Stimulated activated CD4-positive, alpha-beta T cell treated with anti-CD3 and anti-CD28 coated beads, Interleukin-1b, Interleukin-23, amount 100 ng/mL, for 24 hours (primary cell): ENCODE results near the gene SMC1B.
"Not testable (repeated sequence)": the region's sequence is repeated elsewhere in the genome, so short reads cannot be mapped to it uniquely, and the experiment has no call there.

ENCODE experiments used
- DNase-seq, 4 experiments: peaks; one replicate each; pipeline ENCODE4 v3.0.0-alpha.2; 2020; ENCODE audit warnings: low read depth in 4 of 4, low spot score in 1 of 4

SMC1B gene

DNA sequence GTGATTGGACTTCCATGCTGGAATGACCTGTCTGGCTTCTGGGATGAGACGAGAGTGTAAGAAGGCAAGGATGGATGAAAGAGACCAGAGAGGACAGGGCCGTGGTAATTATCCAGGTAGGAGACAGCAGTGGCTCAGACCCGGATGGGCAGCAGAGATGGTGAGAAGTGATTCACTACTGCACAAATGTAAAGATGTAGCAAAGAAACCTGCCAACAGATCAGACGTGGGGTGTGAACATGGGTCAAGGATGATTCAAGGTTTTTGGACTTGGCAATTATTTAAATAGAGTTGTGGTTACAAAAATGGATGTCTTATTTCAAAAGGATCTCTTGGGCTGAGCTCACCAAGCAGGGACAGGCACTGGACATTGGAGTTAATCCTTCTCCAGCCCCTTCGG, 32.8 kb upstream of the SMC1B start:
- no peak for DNase-seq

DNA sequence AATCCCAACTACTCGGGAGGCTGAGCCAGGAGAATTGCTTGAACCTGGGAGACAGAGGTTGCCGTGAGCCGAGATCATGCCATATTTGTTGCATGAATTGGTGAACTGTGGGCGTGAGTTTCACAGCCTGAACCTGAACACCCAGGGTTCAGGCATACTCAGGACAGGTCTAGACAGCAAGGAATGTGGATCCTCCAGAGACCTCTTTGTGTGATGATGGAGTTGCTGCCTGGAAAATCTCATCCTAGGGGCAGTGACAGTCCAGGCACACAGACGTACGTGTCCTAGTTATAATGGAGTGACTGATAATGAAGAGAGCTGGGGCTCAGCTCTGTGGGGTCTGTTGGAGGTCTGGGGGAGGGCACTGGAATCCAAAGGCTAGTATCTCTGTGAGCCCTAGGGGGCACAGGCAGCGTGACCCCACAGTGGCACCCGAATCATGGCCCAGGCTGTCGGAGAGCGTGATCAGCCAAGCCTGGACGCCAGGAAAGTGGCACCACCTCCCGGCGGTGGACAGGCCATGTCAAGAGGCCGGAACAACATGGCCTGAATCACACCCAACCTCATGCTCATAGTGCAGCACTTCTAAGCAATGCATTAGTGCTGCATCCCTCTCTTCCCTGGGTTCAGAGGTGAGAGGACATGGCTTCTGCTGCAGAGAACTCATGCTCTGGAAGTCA, 31.8 kb upstream of the SMC1B start:
- no peak for DNase-seq

DNA sequence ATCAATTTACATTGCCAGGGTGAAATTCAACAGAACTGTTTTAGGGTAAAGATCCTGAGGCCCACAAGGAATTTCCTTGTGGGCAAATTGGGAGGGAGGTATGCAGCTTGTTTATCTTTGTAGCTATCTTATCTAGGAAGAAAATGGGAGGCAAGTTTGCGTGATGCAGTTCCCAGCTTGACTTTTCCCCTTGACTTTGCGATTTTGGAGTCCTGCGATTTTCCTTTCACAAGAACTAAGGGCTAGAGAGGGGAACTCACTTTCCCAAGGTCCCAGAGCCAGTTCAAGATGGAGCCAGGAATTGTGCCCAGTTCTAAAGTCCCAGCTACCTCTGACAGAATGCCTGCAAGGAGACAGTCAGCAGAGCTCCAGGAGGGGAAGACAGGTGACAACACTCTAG, 30.8 kb upstream of the SMC1B start:
- DNase-seq: no peak

DNA sequence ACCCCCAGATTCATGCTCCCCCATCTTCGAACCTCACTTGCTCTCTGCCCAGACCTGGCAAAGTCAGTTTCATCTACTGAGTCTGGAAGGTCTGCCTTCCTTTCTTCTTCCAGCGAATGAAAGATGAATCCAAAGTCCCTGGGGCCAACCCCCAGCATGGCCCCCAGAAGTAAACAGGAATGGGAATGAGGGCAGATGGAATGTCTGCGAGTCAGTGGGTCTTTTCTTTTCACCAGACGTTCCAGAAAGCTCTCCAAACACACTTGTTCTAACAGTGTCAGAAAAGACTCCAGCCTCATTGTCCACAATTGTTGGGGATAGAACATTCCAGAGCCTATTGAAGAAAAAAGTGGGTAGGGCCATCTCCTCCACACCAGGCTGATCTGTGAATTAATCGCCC, 28.7 kb upstream of the SMC1B start:
- DNase-seq: no peak

DNA sequence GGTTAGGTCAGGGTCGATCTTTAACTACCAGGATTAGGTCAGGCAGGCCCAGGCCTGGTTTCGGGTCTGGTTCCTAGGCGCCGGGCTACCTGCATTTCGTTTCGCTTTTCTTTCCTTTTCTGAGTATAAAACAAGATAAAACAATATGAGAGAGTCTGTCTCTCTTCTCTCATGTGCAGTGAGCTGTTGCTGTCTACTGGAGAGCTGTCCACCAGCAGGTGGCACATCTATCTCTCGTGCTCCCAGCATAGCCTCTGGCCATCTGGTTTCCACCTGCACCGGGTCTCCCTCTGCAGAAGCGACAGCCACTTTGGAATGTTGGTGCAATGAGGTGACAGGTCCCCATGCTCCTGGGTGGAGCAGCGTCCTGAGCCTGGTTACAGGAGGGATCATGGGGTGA, 27.7 kb upstream of the SMC1B start:
- peak in 1 of 4 experiments; percentile 8 for DNase-seq

DNA sequence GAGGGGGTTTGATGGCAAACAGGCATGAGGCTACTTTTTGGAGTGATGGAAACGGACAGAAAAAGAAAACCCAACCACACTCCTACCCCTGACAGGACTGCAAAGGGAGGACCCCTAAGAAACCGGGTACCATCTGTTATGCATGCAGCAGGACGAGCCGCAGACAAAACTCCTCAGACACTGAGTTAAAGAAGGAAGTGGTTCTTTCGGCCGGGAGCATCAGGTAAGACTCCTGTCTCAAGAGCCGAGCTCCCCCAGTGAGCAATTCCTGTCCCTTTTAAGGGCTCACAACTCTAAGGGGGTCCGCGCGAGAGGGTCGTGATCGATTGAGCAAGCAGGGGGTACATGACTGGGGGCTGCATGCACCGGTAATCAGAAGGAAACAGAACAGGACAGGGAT, 27.3 kb upstream of the SMC1B start:
- not testable (repeated sequence) for DNase-seq

DNA sequence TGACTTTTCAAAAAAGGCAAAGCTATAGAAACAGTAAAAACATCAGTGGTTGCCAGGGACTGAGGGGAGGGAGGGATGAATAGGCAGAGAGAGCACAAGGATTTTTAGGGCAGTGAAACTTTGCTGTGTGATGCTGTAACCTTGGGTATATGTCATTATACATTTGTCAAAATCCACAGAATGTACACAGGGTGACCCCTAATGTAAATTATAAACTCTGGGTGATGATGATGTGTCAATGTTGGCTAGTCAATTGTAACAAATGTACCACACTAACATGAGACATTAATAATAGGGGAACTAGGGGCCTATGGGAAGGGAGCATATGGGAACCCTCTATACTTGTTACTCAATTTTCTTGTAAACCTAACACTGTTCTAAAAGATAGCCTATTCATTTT, 24.9 kb upstream of the SMC1B start:
- no peak for DNase-seq

DNA sequence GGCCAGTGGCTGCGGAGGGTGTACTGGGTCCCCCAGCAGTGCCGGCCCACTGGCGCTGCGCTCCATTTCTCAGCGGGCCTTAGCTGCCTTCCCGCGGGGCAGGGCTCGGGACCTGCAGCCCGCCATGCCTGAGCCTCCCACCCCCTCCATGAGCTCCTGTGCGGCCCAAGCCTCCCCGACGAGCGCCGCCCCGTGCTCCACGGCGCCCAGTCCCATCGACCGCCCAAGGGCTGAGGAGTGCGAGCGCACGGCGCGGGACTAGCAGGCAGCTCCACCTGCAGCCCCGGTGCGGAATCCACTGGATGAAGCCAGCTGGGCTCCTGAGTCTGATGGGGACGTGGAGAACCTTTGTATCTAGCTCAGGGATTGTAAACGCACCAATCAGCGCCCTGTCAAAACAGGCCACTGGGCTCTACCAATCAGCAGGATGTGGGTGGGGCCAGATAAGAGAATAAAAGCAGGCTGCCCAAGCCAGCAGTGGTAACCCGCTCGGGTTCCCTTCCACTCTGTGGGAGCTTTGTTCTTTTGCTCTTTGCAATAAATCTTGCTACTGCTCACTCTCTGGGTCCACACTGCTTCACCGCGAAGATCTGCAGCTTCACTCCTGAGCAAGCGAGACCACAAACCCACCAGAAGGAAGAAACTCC, 23.6 kb upstream of the SMC1B start:
- DNase-seq: not testable (repeated sequence)

DNA sequence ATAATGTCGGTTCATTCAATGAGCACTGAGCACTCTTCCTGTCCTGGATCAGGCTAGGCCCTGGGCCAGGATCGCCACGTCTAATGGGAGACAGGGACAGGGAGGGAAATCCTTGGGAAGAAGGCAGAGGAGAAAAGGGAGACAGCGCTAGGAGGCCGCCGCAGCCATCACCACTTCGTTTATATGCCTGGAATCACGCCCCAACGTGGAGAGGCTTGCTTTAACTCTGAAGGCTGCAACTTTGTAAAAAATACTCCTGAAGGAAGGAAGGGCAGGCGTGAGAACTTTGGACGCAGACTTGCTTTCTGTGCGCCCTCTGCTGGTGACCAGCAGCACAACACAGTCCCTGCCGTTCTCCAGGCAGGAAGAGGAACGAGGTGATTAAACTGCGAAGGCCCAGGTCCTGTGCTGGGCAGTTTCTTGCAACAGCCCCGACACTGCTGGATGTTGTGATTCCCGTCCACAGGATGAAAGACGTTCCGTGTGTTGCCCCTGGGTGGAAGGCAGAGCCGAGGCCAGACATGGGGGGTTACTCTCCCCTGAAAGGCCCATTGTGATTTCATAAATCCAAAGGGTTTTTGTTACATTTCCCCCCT, 22.2 kb upstream of the SMC1B start:
- peak; percentile 54 to 70 (median 68) for DNase-seq

DNA sequence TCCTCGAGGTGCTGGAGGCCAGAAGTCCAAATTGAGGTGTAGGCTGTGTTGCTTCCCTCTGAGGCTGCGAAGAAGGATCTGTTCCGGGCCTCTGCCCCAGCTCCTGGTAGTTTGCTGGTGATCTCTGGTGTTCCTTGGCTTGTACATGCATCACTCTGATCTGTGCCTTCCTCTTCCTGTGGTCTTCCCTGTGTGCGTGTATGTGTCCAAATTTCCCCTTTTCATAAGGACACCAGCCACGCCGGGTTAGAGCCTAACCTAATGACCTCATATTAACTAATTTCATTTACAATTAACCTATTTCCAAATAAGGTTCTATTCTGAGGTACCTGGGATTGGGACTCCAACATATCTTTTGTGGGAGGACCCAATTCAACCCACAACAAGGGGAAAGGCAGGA, 21.6 kb upstream of the SMC1B start:
- DNase-seq: no peak

DNA sequence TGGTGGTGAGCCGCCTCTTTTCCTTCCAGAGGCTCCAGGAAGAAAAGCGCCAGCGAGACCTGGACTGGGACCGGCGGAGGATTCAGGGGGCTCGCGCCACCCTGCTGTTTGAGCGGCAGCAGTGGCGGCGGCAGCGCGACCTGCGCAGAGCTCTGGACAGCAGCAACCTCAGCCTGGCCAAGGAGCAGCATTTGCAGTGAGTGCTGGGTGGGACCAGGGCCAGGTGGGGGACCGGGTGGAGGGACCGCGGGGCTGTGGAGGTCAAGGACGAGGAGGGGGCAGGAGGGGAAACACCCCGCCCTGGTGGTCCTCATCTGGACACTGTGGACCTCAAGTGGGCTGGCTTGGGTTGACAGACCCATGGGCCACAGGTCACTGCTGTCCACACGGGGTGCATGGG, 17.5 kb upstream of the SMC1B start:
- DNase-seq: no peak

DNA sequence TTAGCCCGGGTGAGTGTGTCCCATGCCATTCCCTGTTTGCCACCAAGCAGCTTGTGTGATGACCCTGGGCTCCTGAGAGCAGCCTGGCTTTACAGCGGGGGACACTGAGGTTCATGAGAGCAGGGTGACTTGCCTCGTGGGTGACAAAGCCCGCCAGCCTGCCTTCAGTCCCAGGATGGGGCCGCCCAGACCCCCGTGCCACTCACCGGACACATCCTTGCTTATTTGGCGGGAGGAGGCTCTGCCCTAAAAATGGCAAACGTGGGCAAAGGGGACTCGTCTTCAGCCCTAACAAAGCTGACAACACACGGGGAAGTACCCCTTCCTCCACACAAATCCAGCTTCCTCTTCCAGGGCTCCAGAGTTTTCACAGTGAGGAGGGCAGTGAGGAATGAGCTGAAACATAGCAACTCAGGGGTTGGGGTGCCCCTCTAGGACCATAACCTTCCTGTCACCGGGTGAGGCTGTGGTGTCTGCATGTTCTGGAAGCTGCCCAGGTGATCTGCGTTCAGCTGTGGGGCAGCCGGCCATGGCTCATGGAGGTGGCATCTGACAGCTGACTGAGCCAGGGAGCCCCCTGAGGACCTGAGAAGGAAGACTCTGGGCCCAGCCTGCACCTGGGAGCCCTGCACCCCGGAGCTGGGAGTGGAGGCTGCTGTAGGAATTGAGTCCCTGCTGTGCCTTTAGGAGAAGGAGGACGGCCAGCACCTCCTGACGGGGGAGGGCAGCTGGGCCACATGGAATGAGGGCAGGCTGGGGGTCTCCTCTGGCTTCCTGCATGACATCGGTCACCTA, 16.8 kb upstream of the SMC1B start:
- DNase-seq: no peak

DNA sequence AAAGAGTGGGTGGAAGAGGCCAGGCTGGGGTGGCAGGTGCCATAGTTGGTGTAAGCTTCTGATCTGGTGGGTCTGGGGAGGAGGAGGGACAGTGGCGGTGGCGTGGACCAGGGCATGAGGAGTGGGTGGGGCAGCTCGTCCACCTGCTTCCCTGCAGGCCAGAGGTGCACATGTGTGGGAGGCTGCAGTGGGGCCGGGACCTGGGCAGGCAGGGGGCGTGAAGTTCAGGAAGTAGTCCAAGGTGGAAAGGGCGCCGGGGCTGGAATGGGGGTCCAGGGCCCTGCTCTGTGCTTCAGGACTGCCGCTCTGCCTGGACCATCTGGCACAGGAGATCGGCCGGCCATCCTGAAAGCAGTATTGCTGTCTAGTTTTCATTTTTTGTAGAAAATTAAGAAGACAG, 16.0 kb upstream of the SMC1B start:
- DNase-seq: no peak

DNA sequence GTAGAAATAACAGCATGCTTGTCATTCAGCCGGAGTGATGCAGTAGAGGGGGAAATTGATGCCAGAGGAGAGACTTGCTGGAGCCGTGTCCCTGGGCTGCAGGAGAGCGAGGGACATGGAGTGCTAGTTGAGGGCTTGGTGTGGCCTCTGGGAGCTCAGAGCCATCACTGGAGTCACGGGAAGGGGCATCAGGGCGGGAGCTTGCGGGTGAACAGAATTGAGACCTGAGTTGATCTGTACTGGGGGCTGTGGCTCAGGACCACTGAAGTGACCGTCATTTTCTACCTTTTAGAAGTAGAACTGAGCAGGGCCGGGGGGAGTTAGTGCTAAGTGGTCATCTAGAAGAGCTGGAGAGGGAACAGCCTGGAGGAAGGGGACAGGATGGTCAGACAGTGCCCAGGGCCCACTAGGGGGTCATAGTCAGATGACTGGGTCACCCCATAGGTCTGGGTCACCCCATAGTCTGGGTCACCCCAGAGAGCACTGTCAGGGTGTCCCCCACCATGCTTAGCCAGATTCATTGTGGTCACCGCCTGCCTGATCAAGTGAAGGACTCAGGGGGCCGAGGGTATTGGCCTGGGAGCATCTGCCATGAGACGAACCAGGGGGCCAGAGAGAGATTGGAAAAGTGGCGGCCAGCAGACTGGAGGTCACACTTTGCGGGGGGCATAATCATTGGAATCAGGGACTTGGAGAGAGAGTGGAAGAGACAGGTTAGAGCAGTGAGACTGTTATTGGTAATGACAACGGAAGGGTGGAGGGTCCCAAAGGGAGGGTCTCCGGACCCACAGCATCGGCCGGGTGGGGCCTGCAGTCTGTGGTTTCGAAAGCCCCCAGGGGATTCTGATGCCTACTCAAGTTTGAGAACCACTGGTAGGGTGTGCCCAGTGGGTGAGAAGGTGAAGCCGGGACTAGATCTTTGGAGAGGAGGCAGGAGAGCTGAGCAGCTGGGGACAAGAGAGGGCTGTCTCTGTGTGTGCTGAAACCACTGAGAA, 15.3 kb upstream of the SMC1B start:
- DNase-seq: no peak

DNA sequence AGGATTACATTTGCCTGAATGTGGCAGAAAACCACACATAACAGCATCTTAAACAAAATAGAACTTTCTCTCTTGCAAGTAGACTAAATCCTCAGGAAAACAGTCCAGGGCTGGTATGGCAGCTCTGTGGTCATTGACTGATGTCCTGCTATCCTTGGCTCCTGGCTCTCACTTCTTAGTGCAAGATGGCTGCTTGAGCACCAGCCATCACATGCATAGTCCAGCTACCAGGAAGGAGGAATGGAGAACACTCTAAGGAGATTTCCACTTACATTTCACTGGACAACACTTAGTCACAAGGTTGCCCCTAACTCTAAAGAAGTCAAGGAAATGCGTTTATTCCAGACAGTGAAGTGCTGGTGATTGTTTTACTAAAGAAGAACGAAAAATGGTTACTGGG, 13.7 kb upstream of the SMC1B start:
- DNase-seq: no peak

DNA sequence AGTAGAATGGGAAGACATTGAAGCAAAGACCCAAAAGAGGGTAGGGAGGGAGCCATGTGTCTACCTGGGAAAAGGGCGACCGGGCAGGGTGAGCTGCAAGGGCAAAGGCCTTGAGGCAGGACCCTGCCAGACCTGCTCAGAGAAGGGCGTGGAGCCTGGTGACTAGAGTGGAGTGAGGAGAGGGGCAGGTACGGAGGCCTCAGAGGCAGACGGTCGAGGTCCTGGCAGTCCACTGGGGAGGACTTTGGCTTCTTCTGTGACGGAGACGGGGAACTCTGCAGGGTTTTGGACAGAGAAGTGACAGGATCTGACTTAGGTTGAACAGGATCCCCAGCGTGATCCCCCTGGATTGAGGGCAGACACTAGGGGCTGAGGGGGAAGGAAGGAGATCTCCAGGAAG, 13.0 kb upstream of the SMC1B start:
- DNase-seq: no peak

DNA sequence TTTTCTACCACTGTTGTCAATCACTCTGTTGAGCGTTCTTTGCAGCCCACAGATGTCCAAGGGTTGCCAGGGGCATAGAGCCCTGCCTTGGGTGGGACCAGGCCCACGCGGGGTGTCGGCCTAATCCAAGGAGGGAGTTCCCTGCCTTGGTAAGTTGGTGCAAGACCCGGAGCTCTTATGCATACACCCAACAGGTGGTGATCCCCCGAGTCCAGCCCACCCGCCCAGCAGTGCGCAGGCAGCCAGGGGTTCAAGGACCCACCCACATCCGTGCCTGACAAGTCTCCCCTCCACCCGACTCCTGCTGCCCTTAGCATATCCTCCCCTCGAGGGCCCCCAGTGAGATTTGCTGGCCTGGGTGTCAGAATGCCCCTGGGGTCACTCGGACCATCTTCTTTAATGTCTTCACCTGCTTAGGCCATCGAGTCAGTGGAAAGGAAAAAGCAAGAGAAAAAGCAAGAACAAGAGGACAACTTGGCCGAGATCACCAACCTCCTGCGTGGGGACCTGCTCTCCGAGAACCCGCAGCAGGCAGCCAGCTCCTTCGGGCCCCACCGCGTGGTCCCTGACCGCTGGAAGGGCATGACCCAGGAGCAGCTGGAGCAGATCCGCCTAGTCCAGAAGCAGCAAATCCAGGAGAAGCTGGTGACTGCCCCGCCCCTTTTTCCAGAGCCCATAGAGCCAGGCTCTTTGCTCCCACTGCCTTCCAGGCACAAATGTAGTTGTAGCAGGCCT, 12.3 kb upstream of the SMC1B start:
- no peak for DNase-seq

DNA sequence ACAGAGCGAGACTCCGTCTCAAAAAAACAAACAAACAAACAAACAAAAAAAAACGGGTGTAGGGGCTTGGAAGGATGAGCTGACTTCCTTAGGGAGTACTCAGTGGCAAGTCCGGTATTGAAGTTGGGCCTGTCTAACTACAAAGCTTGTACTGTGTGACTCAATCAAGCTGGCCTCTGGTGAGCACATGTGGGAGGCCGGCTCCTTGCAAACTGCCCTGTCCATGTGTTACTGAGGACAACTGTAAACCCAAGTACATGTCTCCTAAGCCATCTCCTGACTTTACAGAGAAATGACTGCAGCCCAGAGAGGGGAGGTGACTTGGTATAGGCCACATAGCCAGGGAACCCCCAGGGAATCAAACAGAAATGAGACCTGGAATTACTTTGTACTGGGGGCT, 11.7 kb upstream of the SMC1B start:
- no peak for DNase-seq

DNA sequence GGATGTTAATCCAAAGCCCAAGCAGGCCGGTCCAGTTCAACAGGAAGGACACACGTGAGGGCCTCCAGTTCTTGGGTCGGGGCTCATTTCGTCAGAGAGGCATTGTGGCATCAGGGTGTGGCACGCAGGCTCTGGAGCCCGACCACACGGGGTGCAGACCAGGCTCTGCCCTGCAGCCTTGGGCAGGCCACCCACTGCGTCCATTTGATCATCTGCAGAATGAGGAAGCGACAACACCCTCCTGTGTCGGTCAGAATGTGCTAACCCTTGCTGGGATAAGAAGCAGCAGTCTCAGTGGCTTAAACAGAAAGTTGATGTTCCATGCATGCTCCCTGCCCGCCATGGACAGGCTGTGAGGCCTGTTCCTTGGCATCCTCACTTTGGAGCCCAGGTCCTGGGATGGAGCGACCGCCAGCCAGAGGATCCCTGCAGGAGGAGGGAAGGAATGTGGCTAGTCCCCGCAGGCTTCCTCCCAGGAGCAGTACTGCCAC, 10.9 kb upstream of the SMC1B start:
- no peak for DNase-seq

DNA sequence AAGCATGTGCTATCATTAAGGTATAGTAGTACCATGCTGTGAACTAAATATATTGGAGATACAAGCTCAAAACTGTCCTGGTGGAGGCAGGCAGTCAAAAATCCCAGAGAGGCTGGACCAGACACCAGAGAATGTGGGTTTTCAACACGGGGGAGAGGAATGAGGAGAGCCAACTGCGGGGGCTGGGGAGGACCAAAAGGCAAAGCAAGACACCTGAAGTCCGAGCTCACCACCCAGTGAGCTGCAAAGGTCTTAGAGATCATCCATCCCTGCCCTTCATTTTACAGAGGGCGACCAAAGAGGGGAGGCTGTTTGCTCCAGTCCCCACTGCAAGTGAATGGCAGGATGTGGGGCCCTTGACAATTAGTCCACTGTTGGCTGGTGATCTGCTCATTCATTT, 10.1 kb upstream of the SMC1B start:
- DNase-seq: no peak
